HS-27A (cell line): Measurements from ENCODE around the gene CHST11.
"Not testable (repeated sequence)": the region's sequence is repeated elsewhere in the genome, so short reads cannot be mapped to it uniquely, and the experiment has no call there.

Experiments
- DNase-seq: peaks from one replicate; pipeline ENCODE4 v3.0.0-alpha.2; 2012; ENCODE audit warnings: low read depth, missing footprints

The CHST11 gene

GRCh38 chr12:104741077-104741476 is 284.3 kb downstream of the CHST11 start:
- DNase-seq, result no peak

DNA sequence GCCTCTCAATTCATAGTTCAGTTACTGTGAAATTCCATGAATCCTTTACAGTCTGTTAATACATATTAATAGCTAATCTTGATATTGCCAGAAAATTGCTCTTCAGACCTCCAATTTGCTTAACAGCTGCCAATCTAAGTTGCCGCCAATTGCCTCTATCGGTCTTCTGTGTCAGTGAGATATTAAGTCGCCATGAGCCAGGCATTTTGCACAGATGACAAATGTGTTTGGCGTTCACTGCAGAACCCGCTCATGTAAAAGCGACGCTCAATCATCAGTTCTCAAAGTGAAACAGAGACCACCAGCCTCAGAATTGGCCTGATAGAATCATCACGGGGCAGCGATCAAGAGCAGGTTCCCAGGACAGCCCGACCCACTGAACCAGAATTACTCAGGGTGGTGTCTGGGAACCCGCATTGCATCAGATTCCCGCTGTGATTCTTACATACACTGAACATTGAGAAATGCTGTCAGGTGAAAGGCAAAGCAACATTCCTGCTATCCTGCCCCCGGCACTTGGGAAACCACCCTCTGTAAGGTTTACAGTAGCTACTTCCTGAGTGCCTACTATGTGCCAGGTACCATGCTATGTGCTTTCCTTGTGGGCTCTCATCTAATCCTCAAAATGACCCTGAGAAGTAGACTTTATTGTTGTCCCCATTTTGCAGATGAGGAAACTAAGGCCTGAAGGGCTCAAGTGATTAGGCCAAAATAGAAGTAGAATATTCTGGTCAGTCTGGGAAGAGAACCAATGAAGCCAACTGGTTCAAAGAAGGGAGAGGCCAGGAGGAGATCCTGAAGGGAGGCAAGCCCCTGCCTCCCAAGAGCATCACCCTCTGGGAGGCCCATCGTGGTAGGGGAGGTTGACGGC is 285.0 kb downstream of the CHST11 start:
- DNase-seq, result no peak

DNA sequence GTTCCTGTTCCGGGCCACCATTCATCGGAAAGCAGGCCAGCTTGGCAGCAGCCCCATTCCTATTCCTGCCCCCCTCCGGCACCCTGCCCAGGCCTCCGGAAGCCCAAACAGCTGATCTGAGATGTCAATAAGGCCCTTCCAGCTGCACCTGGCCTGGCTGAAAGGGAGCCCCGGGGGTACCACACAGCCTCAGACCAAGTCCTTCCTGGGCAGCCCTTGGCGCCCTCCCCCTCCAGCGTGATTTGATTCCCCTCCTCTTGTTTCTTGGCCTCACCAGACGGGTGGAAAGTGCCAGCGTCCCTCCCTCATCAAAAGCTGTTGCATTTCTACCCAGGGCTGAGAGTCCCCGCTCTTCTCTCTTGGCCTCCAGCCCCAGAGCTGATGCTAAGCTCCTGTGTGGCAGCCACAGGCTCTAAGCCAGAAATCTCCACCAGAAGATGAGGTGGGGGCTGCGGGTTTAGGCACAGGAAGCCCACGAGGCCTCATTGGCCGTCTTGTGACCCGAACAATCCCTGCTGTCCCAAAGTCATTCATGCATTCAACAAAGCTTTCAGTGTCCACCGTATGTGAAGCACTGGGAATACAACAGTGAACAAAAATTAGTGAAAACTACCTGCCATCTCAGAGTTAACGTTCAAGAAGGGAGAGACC is 285.9 kb downstream of the CHST11 start:
- no peak for DNase-seq

DNA sequence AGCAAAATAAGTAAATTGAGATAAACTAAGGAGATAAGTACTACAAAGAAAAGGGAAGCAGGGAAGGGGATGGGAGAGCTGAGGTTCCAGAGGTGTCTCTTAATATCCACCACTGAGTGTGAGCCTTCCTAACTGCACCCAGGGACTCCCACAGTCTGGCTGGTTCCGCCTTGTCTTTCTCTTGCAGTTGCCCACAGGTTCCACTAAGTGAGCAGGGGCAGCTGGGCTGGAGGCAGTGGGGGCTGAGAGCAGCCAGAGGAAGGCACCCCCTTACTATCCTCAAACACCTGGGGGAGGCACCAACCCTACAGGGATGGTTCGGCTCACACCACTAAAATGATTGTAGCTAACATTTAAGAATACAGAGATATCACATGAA is 286.4 kb downstream of the CHST11 start:
- no peak for DNase-seq

GRCh38 chr12:104743753-104744548 is 287.2 kb downstream of the CHST11 start:
- DNase-seq, result not testable (repeated sequence)

GRCh38 chr12:104746467-104747088 is 289.8 kb downstream of the CHST11 start:
- DNase-seq, result no peak

- DNase-seq, result no peak
These were observed 290.6 kb downstream of the CHST11 start for GRCh38 chr12:104747330-104747729.

DNA sequence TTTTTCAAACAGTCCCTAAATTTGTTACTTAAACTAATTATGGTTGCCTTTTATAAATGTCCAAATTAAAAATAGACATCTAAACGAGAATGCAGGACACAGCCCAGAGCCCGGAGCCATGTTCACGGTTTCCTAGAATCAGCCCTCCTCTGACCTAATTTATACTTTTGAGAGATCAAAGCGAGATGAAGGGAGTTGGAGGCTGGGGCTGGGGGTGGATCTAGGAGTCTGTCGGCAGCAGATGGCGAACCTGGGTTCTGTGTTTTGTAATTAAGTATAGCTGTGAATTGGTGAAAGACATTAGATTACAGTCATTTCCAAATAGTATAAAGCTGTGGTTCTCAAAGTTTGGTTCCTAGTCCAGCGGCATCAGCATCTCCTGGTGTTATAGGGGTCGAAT is 291.2 kb downstream of the CHST11 start:
- no peak for DNase-seq

- no peak for DNase-seq
These were observed 291.6 kb downstream of the CHST11 start for GRCh38 chr12:104748356-104748755.

DNA sequence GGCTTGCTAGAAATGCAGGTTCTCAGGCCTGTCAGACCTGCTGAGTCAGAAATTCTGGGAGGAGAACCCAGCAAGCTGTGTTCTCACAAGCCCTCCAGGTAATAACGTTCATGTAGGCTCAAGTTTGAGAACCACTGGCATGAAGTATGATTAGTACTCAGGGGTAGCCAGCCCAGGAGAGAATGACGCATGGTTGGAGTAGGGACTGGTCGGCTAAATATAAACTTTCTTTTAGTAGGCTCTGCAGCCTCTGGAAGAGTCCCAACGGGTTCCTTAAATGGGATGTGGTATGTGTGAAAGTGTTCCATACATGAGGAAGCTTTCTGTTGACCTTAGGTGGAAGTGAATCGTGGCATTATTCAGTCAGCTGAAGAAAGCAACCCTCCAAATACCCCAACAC is 292.0 kb downstream of the CHST11 start:
- no peak for DNase-seq

DNA sequence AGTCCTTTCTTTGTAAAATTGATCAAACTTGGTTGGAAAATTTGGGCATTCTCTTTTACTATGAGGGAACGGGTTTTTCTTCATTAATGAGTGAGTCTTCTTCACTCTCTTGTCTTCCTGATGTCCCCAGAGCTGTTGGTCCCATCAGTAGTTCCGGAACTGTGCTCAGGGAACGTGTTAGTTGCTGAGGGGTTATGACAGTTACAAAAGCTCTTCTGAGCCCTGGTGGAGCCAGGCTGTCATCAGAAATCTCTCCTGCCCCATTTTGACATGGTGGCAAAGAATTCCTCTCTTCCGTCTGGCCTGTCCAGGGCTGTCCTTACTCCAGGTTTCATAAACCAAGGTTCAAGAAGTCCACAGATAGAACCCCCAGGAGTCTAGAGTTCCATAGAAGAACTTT is 292.8 kb downstream of the CHST11 start:
- no peak for DNase-seq

DNA sequence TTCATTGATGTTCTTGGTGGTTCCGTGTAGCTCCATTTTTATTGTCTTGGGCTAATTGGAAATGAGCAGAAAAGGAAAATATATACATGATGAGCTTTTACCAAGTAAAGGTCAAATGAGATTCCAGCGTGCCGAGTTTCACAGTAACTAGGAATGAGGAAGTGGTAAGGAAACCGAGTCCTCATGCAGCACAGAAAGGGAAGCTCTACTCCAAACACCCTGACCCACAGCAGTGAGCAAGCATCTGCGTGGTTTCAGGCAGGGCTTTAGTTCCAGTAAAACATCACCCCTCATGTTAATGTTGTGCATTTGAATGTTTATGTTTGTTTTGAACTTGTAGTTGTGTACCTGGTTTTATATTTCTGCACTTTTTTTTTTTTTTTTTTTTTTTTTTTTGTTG is 293.3 kb downstream of the CHST11 start:
- no peak for DNase-seq

GRCh38 chr12:104751120-104751519 is 294.4 kb downstream of the CHST11 start:
- DNase-seq, result no peak

DNA sequence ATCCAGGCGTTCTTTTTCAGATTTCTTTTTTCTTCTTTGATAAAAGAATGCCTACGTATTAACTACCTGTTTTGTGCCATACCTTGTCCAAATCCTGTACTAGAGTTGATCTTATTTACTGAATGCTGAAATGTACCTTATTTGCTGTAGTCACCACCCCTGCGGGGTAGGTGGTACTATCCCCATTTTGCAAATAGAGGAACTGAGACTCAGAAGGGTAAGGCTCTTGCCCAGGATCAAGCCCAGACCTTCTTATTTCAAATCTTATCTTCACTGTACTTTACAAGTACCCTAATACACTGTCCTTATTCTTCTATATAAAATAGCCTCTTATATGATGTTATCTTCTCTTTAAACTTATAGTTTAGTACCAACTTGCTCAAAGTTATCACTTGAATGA is 294.8 kb downstream of the CHST11 start:
- no peak for DNase-seq

DNA sequence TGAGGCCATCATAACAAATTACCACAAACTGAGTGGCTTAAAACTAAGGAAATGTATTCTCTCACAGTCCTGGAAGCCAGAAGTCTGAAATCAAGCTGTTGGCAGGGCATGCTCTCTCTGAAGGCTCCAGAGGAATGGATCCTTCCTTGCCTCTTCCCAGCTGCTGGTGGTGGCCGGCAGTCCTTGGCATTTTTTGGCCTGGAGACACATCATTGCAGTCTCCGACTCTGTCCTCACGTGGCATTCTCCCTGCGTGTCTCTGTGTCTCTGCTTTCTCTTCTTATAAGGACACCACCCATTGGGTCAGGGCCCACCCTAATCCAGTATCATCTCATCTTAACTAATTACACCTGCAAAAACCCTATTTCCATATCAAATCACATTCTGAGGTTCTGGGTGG is 295.3 kb downstream of the CHST11 start:
- no peak for DNase-seq

DNA sequence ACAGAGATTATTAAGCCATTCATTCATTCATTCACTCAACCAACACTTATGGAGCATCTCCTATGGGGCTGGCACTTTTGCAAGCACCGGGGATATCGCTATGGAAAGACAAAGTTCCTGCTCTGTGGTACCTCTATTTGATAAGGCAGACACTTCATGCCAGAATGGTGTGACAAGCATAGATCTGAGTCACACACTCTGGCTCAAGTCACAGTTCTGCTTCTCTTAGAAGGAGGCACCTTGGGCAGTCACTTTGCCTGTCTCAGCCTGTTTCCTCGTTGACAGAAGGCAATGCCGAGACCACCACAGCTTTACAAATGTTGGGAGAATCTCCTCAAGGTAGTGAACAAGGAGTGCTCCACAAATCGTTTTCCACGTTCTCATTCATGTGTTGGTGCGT is 296.1 kb downstream of the CHST11 start:
- DNase-seq, result no peak

DNA sequence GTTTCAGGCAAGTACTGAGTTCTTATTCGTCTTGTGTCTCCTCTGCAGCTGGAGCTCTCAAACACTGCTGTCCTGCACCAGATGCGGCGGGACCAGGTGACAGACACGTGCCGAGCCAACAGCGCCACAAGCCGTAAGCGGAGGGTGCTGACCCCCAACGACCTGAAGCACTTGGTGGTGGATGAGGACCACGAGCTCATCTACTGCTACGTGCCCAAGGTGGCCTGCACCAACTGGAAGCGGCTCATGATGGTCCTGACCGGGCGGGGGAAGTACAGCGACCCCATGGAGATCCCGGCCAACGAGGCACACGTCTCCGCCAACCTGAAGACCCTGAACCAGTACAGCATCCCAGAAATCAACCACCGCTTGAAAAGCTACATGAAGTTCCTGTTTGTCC is 300.2 kb downstream of the CHST11 start:
- no peak for DNase-seq

GRCh38 chr12:104758771-104759170 is 302.0 kb downstream of the CHST11 start:
- DNase-seq, result no peak

DNA sequence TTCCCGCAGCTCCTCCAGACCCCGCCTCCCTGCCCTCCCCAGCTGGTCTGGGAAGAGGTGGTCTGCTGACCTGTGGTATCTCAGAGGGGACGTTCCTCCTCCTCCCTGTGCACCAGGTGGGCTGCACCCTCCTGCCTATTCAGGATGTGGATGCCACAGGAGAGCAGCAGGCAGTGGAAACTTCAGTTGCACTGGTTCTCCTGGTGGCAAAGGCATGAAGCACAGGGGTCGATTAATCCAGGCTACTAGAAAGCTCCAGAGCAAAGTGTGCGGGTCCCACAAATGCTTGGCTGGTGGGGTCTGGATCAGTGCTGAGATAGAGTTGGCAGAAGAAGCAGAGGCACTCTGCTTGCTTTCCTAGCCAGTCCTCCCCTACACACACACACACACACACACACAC is 304.3 kb downstream of the CHST11 start:
- no peak for DNase-seq

- no peak for DNase-seq
These were observed 304.9 kb downstream of the CHST11 start for GRCh38 chr12:104761611-104762010.

GRCh38 chr12:104763168-104763805 is 306.5 kb downstream of the CHST11 start:
- no peak for DNase-seq
